ENCODE measurements around the gene NAA80.

- no peak for TF ChIP-seq CTCF (conservative IDR thresholded peaks at IDR 0.05; ENCODE audit: low read length)
- no peak for TF ChIP-seq EZH2phosphoT487 (IDR thresholded peaks at IDR 0.05; ENCODE audit: borderline replicate concordance)
Observed at GRCh38 chr3:50258029-50258680, 41.0 kb downstream of the NAA80 start.

All from Loucy (cell line).